A549 (cell line): ENCODE measurements around the gene TPPP3.

ENCODE experiments used
- EP300 ChIP-seq, 2 experiments: fragments of >200 bp; sonication (Bioruptor Twin); formaldehyde crosslinking; IDR thresholded peaks; 2 replicates in 1 of 2; 3 replicates in 1 of 2; pipeline ENCODE4 v1.6.1; 2016 to 2017
- FOSL2 ChIP-seq, 2 experiments: fragments of 450-650 bp in 1 of 2; fragments of >200 bp in 1 of 2; sonication (Bioruptor Twin) in 1 of 2; formaldehyde crosslinking; IDR thresholded peaks; 2 replicates each; pipeline versions ENCODE4 v1.5.0 to v1.6.1; 2016 to 2020; ENCODE audit warnings: mild to moderate bottlenecking in 1 of 2, moderate library complexity in 1 of 2
- HEYL ChIP-seq: fragments of 250-450 bp; sonication (Bioruptor Pico); IDR thresholded peaks from 2 replicates; pipeline ENCODE4 v1.8.0; 2021; ENCODE audit warnings: mild to moderate bottlenecking, moderate library complexity
- KDM1A ChIP-seq: fragments of 200-600 bp; sonication (generic); IDR thresholded peaks from 2 replicates; pipeline ENCODE4 v1.6.1; 2016; ENCODE audit warnings: low read depth, mild to moderate bottlenecking
- MAFK ChIP-seq: fragments of 450-650 bp; IDR thresholded peaks from 2 replicates; pipeline ENCODE4 v1.6.1; 2014; ENCODE audit not compliant: partially characterized antibody
- MAZ ChIP-seq: fragments of 150-350 bp; IDR thresholded peaks from 2 replicates; pipeline ENCODE4 v1.6.1; 2014; ENCODE audit warnings: antibody characterized with exemption, low read depth, low read length, borderline replicate concordance
- NFE2L2 ChIP-seq: fragments of 150-350 bp; conservative IDR thresholded peaks from 2 replicates; pipeline ENCODE4 v1.6.1; 2014; ENCODE audit warnings: low read length
- NR3C1 ChIP-seq: fragments of >200 bp; sonication (Bioruptor Twin); formaldehyde crosslinking; IDR thresholded peaks from 3 replicates; pipeline ENCODE4 v1.6.1; 2017
- POLR2A ChIP-seq: IDR thresholded peaks from 2 replicates; pipeline ENCODE4 v1.6.1; 2012; ENCODE audit warnings: mild to moderate bottlenecking, low read length
- RARB ChIP-seq: fragments of 250-450 bp; sonication (Bioruptor Pico); IDR thresholded peaks from 2 replicates; pipeline ENCODE4 v1.8.0; 2021; ENCODE audit warnings: mild to moderate bottlenecking, moderate library complexity
- USF2 ChIP-seq: fragments of 450-650 bp; IDR thresholded peaks from 2 replicates; pipeline ENCODE4 v1.6.1; 2014; ENCODE audit warnings: antibody characterized with exemption
- TF ChIP-seq, protein P1 (sequence below): fragments of 150-350 bp; IDR thresholded peaks from 2 replicates; pipeline ENCODE4 v1.6.1; 2014; ENCODE audit warnings: low read depth, mild to moderate bottlenecking, low read length
- TF ChIP-seq, protein P2 (sequence below): fragments of >200 bp; sonication (Bioruptor Twin); formaldehyde crosslinking; IDR thresholded peaks from 3 replicates; pipeline ENCODE4 v1.5.1; 2016
- TF ChIP-seq, protein P3 (sequence below): IDR thresholded peaks from 2 replicates; pipeline ENCODE4 v1.6.1; 2012

DNA sequence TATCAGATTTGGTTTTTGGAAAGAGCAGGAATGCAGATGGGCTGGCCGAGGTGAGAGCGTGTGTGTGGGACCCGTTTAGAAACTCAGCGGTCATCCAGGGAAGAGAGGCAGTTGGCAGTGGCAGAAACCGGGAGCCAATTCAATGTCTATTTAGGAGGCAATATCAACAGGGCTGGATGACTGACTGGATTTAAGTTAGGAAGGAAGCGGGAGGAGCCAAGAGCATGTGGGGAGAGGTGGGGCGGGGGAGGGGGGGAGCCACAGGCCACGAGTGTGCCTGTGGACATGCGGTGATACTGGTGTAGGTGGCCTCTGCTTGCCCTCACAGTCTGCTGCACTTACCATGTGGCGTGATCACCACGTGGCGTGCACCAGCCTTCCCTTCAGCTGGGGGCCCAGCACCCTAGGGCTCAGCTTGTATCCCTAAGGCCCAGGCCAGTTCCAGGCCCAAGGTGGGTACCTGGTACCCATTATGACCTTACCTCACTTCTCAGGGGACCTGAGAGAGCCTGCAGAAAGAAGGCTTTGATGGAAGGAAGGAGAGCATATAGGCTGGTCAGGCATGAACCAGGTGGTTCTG is 10.8 kb upstream of the TPPP3 start:
- TF ChIP-seq POLR2A (no peak), EP300 (IDR thresholded peaks at IDR 0.05) (no peak), RARB (CRISPR knock-in tag) (no peak), USF2 (no peak), MAFK (no peak), KDM1A (no peak), NFE2L2 (no peak), HEYL (CRISPR knock-in tag) (no peak), NR3C1 (no peak), FOSL2 (IDR thresholded peaks at IDR 0.05) (no peak), FOSL2 (CRISPR knock-in tag; IDR thresholded peaks at IDR 0.05) (no peak), MAZ (no peak)
- TF ChIP-seq, protein P1, sequence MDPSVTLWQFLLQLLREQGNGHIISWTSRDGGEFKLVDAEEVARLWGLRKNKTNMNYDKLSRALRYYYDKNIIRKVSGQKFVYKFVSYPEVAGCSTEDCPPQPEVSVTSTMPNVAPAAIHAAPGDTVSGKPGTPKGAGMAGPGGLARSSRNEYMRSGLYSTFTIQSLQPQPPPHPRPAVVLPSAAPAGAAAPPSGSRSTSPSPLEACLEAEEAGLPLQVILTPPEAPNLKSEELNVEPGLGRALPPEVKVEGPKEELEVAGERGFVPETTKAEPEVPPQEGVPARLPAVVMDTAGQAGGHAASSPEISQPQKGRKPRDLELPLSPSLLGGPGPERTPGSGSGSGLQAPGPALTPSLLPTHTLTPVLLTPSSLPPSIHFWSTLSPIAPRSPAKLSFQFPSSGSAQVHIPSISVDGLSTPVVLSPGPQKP, result no peak
- TF ChIP-seq, protein P2, sequence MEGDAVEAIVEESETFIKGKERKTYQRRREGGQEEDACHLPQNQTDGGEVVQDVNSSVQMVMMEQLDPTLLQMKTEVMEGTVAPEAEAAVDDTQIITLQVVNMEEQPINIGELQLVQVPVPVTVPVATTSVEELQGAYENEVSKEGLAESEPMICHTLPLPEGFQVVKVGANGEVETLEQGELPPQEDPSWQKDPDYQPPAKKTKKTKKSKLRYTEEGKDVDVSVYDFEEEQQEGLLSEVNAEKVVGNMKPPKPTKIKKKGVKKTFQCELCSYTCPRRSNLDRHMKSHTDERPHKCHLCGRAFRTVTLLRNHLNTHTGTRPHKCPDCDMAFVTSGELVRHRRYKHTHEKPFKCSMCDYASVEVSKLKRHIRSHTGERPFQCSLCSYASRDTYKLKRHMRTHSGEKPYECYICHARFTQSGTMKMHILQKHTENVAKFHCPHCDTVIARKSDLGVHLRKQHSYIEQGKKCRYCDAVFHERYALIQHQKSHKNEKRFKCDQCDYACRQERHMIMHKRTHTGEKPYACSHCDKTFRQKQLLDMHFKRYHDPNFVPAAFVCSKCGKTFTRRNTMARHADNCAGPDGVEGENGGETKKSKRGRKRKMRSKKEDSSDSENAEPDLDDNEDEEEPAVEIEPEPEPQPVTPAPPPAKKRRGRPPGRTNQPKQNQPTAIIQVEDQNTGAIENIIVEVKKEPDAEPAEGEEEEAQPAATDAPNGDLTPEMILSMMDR, result no peak
- TF ChIP-seq, protein P3, sequence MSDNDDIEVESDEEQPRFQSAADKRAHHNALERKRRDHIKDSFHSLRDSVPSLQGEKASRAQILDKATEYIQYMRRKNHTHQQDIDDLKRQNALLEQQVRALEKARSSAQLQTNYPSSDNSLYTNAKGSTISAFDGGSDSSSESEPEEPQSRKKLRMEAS, result no peak
